ENCODE measurements around the gene SOSTDC1. TPM values are rescaled to one million over a fixed set of nuclear protein-coding genes. Genes with fewer than 3 reads are reported as not detected.
"Not testable (repeated sequence)": the region's sequence is repeated elsewhere in the genome, so short reads cannot be mapped to it uniquely, and the experiment has no call there.

The SOSTDC1 gene, protein sequence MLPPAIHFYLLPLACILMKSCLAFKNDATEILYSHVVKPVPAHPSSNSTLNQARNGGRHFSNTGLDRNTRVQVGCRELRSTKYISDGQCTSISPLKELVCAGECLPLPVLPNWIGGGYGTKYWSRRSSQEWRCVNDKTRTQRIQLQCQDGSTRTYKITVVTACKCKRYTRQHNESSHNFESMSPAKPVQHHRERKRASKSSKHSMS
- polyA plus RNA-seq = 11.0 TPM
- long read RNA-seq, donor 1, partial matches to known transcripts = 0 of 3 reads
- long read RNA-seq, donor 1, other reads (novel, unspliced or antisense) = 0 of 3 reads
- long read RNA-seq, donor 2, transcript SOSTDC1-201 (2 exons, 1,869 nt) = major isoform, 5 of 5 reads
- long read RNA-seq, donor 2, partial matches to known transcripts = 0 of 5 reads
- long read RNA-seq, donor 2, other reads (novel, unspliced or antisense) = 0 of 5 reads
- long read RNA-seq, donor 3, transcript SOSTDC1-201 (2 exons, 1,869 nt) = major isoform, 6 of 6 reads
- long read RNA-seq, donor 3, partial matches to known transcripts = 0 of 6 reads
- long read RNA-seq, donor 3, other reads (novel, unspliced or antisense) = 0 of 6 reads
- long read RNA-seq, donor 4, partial matches to known transcripts = 0 of 1 reads
- long read RNA-seq, donor 4, other reads (novel, unspliced or antisense) = 0 of 1 reads
- long read RNA-seq, donor 5, partial matches to known transcripts = 0 of 2 reads
- long read RNA-seq, donor 5, other reads (novel, unspliced or antisense) = 0 of 2 reads
- long read RNA-seq, donor 6, partial matches to known transcripts = 0 of 4 reads
- long read RNA-seq, donor 6, other reads (novel, unspliced or antisense) = 0 of 4 reads
- long read RNA-seq, donor 7, transcript SOSTDC1-201 (2 exons, 1,869 nt) = major isoform, 9 of 9 reads
- long read RNA-seq, donor 7, partial matches to known transcripts = 0 of 9 reads
- long read RNA-seq, donor 7, other reads (novel, unspliced or antisense) = 0 of 9 reads
- long read RNA-seq, donor 8, transcript SOSTDC1-201 (2 exons, 1,869 nt) = major isoform, 11 of 11 reads
- long read RNA-seq, donor 8, partial matches to known transcripts = 0 of 11 reads
- long read RNA-seq, donor 8, other reads (novel, unspliced or antisense) = 0 of 11 reads
- long read RNA-seq, donor 9, transcript SOSTDC1-201 (2 exons, 1,869 nt) = major isoform, 8 of 8 reads
- long read RNA-seq, donor 9, partial matches to known transcripts = 0 of 8 reads
- long read RNA-seq, donor 9, other reads (novel, unspliced or antisense) = 0 of 8 reads
- long read RNA-seq, donor 10, partial matches to known transcripts = 0 of 4 reads
- long read RNA-seq, donor 10, other reads (novel, unspliced or antisense) = 0 of 4 reads
- long read RNA-seq, donor 11, transcript SOSTDC1-201 (2 exons, 1,869 nt) = major isoform, 5 of 5 reads
- long read RNA-seq, donor 11, partial matches to known transcripts = 0 of 5 reads
- long read RNA-seq, donor 11, other reads (novel, unspliced or antisense) = 0 of 5 reads

DNA sequence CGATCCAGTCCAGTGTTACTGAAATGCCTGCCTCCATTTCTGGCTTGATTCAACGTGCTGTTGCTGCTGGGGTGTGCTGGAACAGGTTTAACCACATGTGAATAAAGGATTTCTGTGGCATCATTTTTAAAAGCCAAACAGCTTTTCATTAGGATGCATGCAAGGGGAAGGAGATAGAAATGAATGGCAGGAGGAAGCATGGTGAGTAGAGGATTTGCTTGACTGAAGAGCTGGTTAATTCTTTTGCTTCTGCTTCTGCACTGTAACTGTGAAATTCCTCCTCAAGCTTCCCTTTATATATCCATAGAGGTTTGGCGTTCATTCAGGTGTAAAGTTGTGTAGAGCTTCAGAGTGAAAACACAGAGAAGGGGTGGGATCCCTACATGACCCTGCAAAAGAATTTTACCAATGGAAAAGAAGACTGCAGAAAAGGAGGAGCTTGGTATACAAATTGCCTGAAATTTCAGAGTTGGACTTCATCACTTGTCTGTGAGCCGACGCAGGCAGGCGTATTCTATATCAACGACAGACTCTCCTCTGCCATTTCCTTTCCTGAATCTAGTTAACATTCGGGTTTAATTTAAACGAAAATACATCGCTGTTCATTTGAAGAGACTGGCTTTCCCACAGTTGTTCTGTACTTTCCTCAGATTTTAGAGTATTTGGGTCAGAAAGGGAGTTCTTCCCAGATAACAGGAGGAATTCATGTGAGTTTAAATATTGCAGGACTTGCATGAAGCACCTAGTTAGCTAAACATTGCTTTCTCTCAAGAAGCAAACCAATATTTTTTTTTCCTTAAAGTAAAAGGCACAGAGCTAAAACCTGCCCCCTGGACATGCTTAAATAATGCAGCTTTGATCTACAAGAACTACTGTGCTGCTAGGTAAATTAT is at the start of gene SOSTDC1:
Gene SOSTDC1, minus strand, starts transcription at position 270 of the 893 bp plus-strand sequence. Its CDS starts 70 bp downstream, at position 200.
- WGBS (ENCODE audit: insufficient coverage, low lambda C conversion rate) = 0% methylated on average over 2 of the region's 10 CpGs
- Histone ChIP-seq H3K27ac (ENCODE audit: low read length) (peak within 1 kb of the TSS; percentile 80), H3K9me3 (ENCODE audit: control insufficient read depth, low read depth, low read length) (no peaks in the 10 kb centered on the region), H3K36me3 (ENCODE audit: control insufficient read depth, insufficient read depth, low read length) (no peaks in the 10 kb centered on the region), H3K4me1 (ENCODE audit: control insufficient read depth, insufficient read depth, low read length) (no peaks in the 10 kb centered on the region), H3K4me3 (ENCODE audit: low read length) (peak within 1 kb of the TSS; percentile 41), H3K27me3 (ENCODE audit: control insufficient read depth, insufficient read depth, low read length) (no peaks in the 10 kb centered on the region)
- DNase-seq = peak; percentile 51 to 87

DNA sequence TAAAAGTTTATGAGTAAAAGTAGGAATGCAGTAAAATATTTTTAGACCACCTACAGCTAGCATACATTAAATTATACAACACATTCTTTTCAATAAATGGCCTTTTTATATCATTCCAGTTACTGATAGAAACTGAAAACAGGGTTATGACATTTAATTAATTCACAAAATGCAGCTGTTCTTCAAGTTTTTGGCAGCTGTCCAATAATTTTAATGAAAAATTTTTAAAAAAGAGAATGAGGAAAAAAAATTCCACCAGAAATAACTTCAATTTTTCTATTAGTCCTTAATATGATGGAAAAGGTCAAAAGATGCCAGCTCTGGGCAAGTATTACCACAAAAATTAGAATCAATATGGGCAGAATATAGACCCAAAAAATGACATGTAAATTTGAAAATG is 49.2 kb upstream of the SOSTDC1 start:
- Histone ChIP-seq H3K4me3 (ENCODE audit: low read length) (no peak overlapping the region), H3K27me3 (ENCODE audit: control insufficient read depth, insufficient read depth, low read length) (no peaks in the 10 kb centered on the region), H3K9me3 (ENCODE audit: control insufficient read depth, low read depth, low read length) (no peaks in the 10 kb centered on the region), H3K27ac (ENCODE audit: low read length) (no peak overlapping the region), H3K36me3 (ENCODE audit: control insufficient read depth, insufficient read depth, low read length) (no peaks in the 10 kb centered on the region), H3K4me1 (ENCODE audit: control insufficient read depth, insufficient read depth, low read length) (no peaks in the 10 kb centered on the region)
- DNase-seq = no peak

DNA sequence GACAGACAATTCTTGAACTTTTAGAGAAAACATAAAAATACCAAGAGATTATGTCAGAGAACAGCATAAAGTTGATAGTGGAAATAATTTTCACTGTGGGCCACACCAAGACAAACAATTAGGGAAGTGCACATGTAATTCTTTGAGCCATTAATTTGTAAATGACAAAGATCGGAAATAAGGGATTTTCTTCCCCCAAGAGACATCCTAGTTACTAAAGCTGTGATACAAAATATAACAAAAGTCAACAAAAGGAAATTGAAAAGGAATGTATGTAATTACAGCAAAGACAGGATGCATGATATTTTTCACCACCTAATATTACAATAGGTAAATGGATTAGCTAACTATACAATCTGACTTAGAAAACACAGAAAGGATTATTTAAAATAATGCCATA is 48.7 kb upstream of the SOSTDC1 start:
- Histone ChIP-seq H3K4me3 (ENCODE audit: low read length) (no peak overlapping the region), H3K4me1 (ENCODE audit: control insufficient read depth, insufficient read depth, low read length) (no peaks in the 10 kb centered on the region), H3K27me3 (ENCODE audit: control insufficient read depth, insufficient read depth, low read length) (no peaks in the 10 kb centered on the region), H3K36me3 (ENCODE audit: control insufficient read depth, insufficient read depth, low read length) (no peaks in the 10 kb centered on the region), H3K27ac (ENCODE audit: low read length) (no peak overlapping the region), H3K9me3 (ENCODE audit: control insufficient read depth, low read depth, low read length) (no peaks in the 10 kb centered on the region)
- no peak for DNase-seq
- 100% methylated on average over 1 of the region's 1 CpG for WGBS (ENCODE audit: insufficient coverage, low lambda C conversion rate)

DNA sequence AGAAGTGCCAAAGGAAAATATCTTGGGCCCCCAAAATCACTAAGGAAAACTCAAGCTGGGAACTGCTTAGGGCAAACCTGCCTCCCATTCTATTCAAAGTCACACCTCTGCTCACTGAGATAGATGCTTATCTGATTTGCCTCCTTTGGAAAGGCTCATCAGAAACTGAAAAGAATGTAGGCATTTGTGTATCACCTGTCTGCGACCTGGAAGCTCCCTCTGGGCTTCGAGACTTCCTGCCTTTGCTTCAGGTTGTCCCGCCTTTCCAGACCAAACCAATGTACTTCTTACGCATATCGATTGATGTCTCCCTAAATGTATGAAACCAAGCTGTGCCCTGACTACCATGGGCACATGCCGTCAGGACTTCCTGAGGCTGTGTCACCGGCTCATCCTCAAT is 46.6 kb upstream of the SOSTDC1 start:
- Histone ChIP-seq H3K27me3 (ENCODE audit: control insufficient read depth, insufficient read depth, low read length) (no peaks in the 10 kb centered on the region), H3K4me1 (ENCODE audit: control insufficient read depth, insufficient read depth, low read length) (no peaks in the 10 kb centered on the region), H3K27ac (ENCODE audit: low read length) (no peak overlapping the region), H3K9me3 (ENCODE audit: control insufficient read depth, low read depth, low read length) (no peaks in the 10 kb centered on the region), H3K36me3 (ENCODE audit: control insufficient read depth, insufficient read depth, low read length) (no peaks in the 10 kb centered on the region), H3K4me3 (ENCODE audit: low read length) (no peak overlapping the region)
- DNase-seq = no peak
- WGBS (ENCODE audit: insufficient coverage, low lambda C conversion rate) = no CpG with 5 or more reads among the region's 7 CpGs

DNA sequence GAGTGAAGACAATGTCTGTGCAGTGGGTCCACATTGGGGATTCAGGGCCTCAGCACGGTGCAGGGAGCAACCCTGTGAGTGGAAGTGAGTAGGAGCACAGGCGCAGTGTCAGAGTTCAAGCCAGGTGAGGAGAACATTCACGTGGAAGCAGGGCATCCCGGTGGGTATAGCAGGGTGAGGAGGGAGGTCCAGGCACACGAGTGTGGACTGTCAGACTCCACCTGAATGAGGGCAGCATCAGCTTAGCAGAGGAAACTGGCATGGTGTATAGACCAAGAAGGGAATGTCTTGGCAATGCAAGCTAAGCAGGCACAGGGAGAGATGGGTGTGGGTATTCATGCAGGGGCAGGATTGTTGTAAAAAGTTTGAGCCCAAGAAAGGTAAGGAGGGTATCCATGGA is 45.8 kb upstream of the SOSTDC1 start:
- no peaks in the 10 kb centered on the region for H3K9me3 ChIP-seq (ENCODE audit: control insufficient read depth, low read depth, low read length)
- H3K4me1 ChIP-seq (ENCODE audit: control insufficient read depth, insufficient read depth, low read length) = no peaks in the 10 kb centered on the region
- H3K27ac ChIP-seq (ENCODE audit: low read length) = no peak overlapping the region
- H3K27me3 ChIP-seq (ENCODE audit: control insufficient read depth, insufficient read depth, low read length) = no peaks in the 10 kb centered on the region
- H3K4me3 ChIP-seq (ENCODE audit: low read length) = no peak overlapping the region
- H3K36me3 ChIP-seq (ENCODE audit: control insufficient read depth, insufficient read depth, low read length) = no peaks in the 10 kb centered on the region
- no peak for DNase-seq
- no CpG with 5 or more reads among the region's 5 CpGs for WGBS (ENCODE audit: insufficient coverage, low lambda C conversion rate)

DNA sequence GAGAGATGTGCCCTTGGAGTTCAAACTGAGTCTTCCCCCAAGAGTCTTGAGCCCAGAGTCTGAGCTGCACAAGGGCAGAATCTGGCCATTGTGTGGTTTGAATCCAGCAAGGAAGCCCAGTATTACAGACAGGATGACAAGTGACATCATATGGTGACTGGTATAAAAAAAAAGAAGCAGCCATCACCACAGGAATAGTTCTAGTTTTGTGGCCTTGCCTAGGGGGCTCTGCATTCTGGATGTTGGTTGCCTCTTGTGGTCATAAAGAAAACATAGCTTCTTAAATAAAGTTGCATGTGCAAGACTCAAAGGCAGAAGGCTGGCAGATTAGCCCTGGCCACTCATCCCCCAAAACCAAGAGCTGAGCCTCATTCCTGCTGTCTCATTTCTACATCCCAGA is 44.3 kb upstream of the SOSTDC1 start:
- no peaks in the 10 kb centered on the region for H3K4me1 ChIP-seq (ENCODE audit: control insufficient read depth, insufficient read depth, low read length)
- H3K27me3 ChIP-seq (ENCODE audit: control insufficient read depth, insufficient read depth, low read length) = no peaks in the 10 kb centered on the region
- no peaks in the 10 kb centered on the region for H3K9me3 ChIP-seq (ENCODE audit: control insufficient read depth, low read depth, low read length)
- H3K4me3 ChIP-seq (ENCODE audit: low read length) = no peak overlapping the region
- DNase-seq = no peak
- no peaks in the 10 kb centered on the region for H3K36me3 ChIP-seq (ENCODE audit: control insufficient read depth, insufficient read depth, low read length)
- no peak overlapping the region for H3K27ac ChIP-seq (ENCODE audit: low read length)

DNA sequence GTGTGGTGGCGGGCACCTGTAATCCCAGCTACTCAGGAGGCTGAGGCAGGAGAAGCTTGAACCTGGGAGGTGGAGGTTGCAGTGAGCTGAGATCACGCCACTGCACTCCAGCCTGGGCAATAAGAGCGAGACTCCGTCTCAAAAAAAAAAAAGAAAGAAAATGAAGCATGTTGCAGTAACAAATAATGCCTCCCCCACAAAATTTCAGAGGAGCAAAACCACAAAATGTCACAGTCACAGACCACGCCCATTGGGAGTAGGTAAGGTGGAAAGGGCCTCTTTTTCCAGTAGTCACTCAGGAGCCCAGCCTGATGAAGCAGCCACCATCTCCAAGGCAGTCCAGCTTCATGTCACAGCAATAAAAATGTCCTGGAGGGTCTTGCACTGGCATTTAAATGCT is 40.9 kb upstream of the SOSTDC1 start:
- not testable (repeated sequence) for H3K27me3 ChIP-seq (ENCODE audit: control insufficient read depth, insufficient read depth, low read length); H3K4me1 ChIP-seq (ENCODE audit: control insufficient read depth, insufficient read depth, low read length); H3K4me3 ChIP-seq (ENCODE audit: low read length); H3K36me3 ChIP-seq (ENCODE audit: control insufficient read depth, insufficient read depth, low read length); DNase-seq; H3K9me3 ChIP-seq (ENCODE audit: control insufficient read depth, low read depth, low read length); H3K27ac ChIP-seq (ENCODE audit: low read length)
- WGBS (ENCODE audit: insufficient coverage, low lambda C conversion rate) = 100% methylated on average over 1 of the region's 5 CpGs

DNA sequence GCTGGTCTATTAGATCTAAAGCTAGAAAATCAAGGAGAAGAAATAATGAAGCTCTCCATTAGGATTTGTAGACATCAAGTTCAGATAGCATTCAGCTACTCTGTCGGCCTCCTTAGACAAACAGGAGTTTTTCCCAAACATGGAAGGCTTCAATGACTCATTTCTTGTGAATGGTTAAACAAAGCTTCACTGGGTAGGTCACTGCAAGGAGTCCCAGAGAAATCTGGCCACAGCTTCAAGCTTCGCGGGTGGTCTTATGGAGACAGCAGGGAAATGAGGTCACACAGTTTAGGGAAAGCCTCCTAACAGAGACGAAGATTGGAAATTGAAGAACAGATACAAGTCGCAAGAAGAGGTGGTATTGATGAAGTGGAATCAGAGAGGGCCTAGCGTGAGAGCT is 38.5 kb upstream of the SOSTDC1 start:
- Histone ChIP-seq H3K27me3 (ENCODE audit: control insufficient read depth, insufficient read depth, low read length) (no peaks in the 10 kb centered on the region), H3K9me3 (ENCODE audit: control insufficient read depth, low read depth, low read length) (peaks cover 5% of the 10 kb centered on the region), H3K4me1 (ENCODE audit: control insufficient read depth, insufficient read depth, low read length) (no peaks in the 10 kb centered on the region), H3K4me3 (ENCODE audit: low read length) (no peak overlapping the region), H3K27ac (ENCODE audit: low read length) (no peak overlapping the region), H3K36me3 (ENCODE audit: control insufficient read depth, insufficient read depth, low read length) (no peaks in the 10 kb centered on the region)
- 86% methylated on average over 5 of the region's 6 CpGs for WGBS (ENCODE audit: insufficient coverage, low lambda C conversion rate)
- no peak for DNase-seq

DNA sequence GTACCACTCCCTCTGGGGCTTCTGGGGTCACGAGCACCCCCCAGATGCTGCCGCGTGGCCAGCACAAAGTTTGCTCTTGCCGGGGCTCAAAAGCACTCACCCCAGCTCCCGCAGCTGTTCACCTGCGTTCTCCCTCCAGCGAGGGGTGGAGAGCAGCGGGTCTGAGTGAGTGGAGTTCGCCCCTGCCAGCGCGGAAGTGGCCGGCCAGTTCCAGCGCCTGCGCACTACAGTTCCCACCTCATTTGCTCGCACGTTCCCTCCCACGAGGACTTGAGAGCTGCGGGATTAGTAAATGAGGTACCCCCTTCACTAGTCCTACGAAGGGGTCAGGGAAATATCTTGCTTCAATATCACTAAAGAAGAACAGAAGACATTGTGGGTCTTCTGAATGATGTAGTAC is 36.8 kb upstream of the SOSTDC1 start:
- H3K4me1 ChIP-seq (ENCODE audit: control insufficient read depth, insufficient read depth, low read length) = no peaks in the 10 kb centered on the region
- 80% methylated on average over 1 of the region's 19 CpGs for WGBS (ENCODE audit: insufficient coverage, low lambda C conversion rate)
- H3K4me3 ChIP-seq (ENCODE audit: low read length) = no peak overlapping the region
- no peak for DNase-seq
- no peaks in the 10 kb centered on the region for H3K27me3 ChIP-seq (ENCODE audit: control insufficient read depth, insufficient read depth, low read length)
- no peaks in the 10 kb centered on the region for H3K36me3 ChIP-seq (ENCODE audit: control insufficient read depth, insufficient read depth, low read length)
- H3K27ac ChIP-seq (ENCODE audit: low read length) = no peak overlapping the region
- H3K9me3 ChIP-seq (ENCODE audit: control insufficient read depth, low read depth, low read length) = peaks cover 5% of the 10 kb centered on the region
